ENCODE measurements around the gene BSN.

GRCh38 chr3:49518016-49518415 is 36.3 kb upstream of the BSN start:
- no peak for TF ChIP-seq ZNF664 (tag by site-specific recombination; IDR thresholded peaks at IDR 0.05)
- no peak for TF ChIP-seq ZNF510 (tag by site-specific recombination; IDR thresholded peaks at IDR 0.05; ENCODE audit: insufficient replicate concordance)
- TF ChIP-seq, protein P1, sequence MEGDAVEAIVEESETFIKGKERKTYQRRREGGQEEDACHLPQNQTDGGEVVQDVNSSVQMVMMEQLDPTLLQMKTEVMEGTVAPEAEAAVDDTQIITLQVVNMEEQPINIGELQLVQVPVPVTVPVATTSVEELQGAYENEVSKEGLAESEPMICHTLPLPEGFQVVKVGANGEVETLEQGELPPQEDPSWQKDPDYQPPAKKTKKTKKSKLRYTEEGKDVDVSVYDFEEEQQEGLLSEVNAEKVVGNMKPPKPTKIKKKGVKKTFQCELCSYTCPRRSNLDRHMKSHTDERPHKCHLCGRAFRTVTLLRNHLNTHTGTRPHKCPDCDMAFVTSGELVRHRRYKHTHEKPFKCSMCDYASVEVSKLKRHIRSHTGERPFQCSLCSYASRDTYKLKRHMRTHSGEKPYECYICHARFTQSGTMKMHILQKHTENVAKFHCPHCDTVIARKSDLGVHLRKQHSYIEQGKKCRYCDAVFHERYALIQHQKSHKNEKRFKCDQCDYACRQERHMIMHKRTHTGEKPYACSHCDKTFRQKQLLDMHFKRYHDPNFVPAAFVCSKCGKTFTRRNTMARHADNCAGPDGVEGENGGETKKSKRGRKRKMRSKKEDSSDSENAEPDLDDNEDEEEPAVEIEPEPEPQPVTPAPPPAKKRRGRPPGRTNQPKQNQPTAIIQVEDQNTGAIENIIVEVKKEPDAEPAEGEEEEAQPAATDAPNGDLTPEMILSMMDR (tag by site-specific recombination; IDR thresholded peaks at IDR 0.05), result no peak
- no peak for TF ChIP-seq ZNF677 (tag by site-specific recombination; IDR thresholded peaks at IDR 0.05)
- no peak for TF ChIP-seq FEZF1 (tag by site-specific recombination; IDR thresholded peaks at IDR 0.05)
- TF ChIP-seq, protein P2, sequence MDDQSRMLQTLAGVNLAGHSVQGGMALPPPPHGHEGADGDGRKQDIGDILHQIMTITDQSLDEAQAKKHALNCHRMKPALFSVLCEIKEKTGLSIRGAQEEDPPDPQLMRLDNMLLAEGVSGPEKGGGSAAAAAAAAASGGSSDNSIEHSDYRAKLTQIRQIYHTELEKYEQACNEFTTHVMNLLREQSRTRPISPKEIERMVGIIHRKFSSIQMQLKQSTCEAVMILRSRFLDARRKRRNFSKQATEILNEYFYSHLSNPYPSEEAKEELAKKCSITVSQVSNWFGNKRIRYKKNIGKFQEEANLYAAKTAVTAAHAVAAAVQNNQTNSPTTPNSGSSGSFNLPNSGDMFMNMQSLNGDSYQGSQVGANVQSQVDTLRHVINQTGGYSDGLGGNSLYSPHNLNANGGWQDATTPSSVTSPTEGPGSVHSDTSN (CRISPR knock-in tag; IDR thresholded peaks at IDR 0.05), result no peak
- no peak for TF ChIP-seq BCL6B (tag by site-specific recombination; IDR thresholded peaks at IDR 0.05)
- no peak for TF ChIP-seq ZNF140 (tag by site-specific recombination; IDR thresholded peaks at IDR 0.05)
- no peak for TF ChIP-seq REST (tag by site-specific recombination; IDR thresholded peaks at IDR 0.05)
- no peak for TF ChIP-seq ZNF473 (tag by site-specific recombination; IDR thresholded peaks at IDR 0.05)
- no peak for TF ChIP-seq ZNF394 (tag by site-specific recombination; IDR thresholded peaks at IDR 0.05; ENCODE audit: borderline replicate concordance)
